ENCODE data around the gene YKT6.

Gene YKT6

GRCh38 chr7:44232901-44233715 lies 32.3 kb downstream of the YKT6 start:
- no peak for DNase-seq (ENCODE audit: low spot score)

GRCh38 chr7:44235066-44235465 lies 34.3 kb downstream of the YKT6 start:
- DNase-seq (ENCODE audit: low spot score), result no peak

- DNase-seq (ENCODE audit: low spot score), result no peak
Observed at GRCh38 chr7:44235582-44236332, 35.0 kb downstream of the YKT6 start.

- no peak for DNase-seq (ENCODE audit: low spot score)
Observed at GRCh38 chr7:44236333-44236728, 35.6 kb downstream of the YKT6 start.

- DNase-seq (ENCODE audit: low spot score), result no peak
Observed at GRCh38 chr7:44237696-44238095, 36.9 kb downstream of the YKT6 start.

- DNase-seq (ENCODE audit: low spot score), result no peak
Observed at GRCh38 chr7:44238116-44238695, 37.4 kb downstream of the YKT6 start.

GRCh38 chr7:44239361-44239760 lies 38.6 kb downstream of the YKT6 start:
- no peak for DNase-seq (ENCODE audit: low spot score)

- no peak for DNase-seq (ENCODE audit: low spot score)
Observed at GRCh38 chr7:44240376-44240775, 39.6 kb downstream of the YKT6 start.

GRCh38 chr7:44240983-44241510 lies 40.3 kb downstream of the YKT6 start:
- DNase-seq (ENCODE audit: low spot score), result peak; percentile 59

GRCh38 chr7:44242091-44242490 lies 41.3 kb downstream of the YKT6 start:
- DNase-seq (ENCODE audit: low spot score), result no peak

GRCh38 chr7:44244282-44244681 lies 43.5 kb downstream of the YKT6 start:
- peak; percentile 13 for DNase-seq (ENCODE audit: low spot score)

- DNase-seq (ENCODE audit: low spot score), result no peak
Observed at GRCh38 chr7:44246396-44247113, 45.8 kb downstream of the YKT6 start.

GRCh38 chr7:44247868-44248651 lies 47.3 kb downstream of the YKT6 start:
- no peak for DNase-seq (ENCODE audit: low spot score)

- DNase-seq (ENCODE audit: low spot score), result no peak
Observed at GRCh38 chr7:44249639-44250234, 49.0 kb downstream of the YKT6 start.

GRCh38 chr7:44251269-44251668 lies 50.5 kb downstream of the YKT6 start:
- no peak for DNase-seq (ENCODE audit: low spot score)

GRCh38 chr7:44251881-44252280 lies 51.1 kb downstream of the YKT6 start:
- DNase-seq (ENCODE audit: low spot score), result no peak

- no peak for DNase-seq (ENCODE audit: low spot score)
Observed at GRCh38 chr7:44256459-44256858, 55.7 kb downstream of the YKT6 start.

- DNase-seq (ENCODE audit: low spot score), result no peak
Observed at GRCh38 chr7:44257213-44257612, 56.4 kb downstream of the YKT6 start.

- no peak for DNase-seq (ENCODE audit: low spot score)
Observed at GRCh38 chr7:44257618-44258422, 57.0 kb downstream of the YKT6 start.

GRCh38 chr7:44258423-44258760 lies 57.6 kb downstream of the YKT6 start:
- no peak for DNase-seq (ENCODE audit: low spot score)
